ENCODE measurements around the gene THNSL1.

DNA sequence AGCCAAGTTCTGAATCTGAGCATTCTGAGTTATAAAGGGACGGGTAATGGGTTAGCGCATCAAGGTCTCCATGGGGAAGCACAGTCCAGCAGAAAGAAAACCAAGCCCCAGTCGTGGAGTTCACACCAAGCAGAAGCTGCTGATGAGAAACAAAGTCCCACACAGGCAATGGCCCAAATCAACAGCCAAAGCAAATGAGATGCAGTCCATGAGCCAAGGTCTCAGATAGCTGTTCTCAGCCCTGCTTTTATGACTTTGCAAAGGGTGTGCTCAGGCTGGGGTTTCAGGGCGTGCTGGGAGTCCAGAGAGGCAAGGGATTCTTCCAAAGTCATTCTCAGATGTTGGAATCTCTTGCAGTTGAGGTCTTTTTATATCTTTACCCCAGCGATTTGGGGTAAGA is 32.0 kb downstream of the THNSL1 start:
- TF ChIP-seq CTCF (IDR thresholded peaks at IDR 0.05) (no peak), MYC (IDR thresholded peaks at IDR 0.05; ENCODE audit: borderline replicate concordance, low read length) (no peak), CBX8 (IDR thresholded peaks at IDR 0.05) (no peak), RAD21 (conservative IDR thresholded peaks at IDR 0.05 in 1 of 2, IDR thresholded peaks at IDR 0.05 in 1 of 2) (no peak), CHD2 (IDR thresholded peaks at IDR 0.05; ENCODE audit: low read length, partially characterized antibody) (no peak), RARB (CRISPR knock-in tag; IDR thresholded peaks at IDR 0.05) (no peak)
- TF ChIP-seq, protein P1, sequence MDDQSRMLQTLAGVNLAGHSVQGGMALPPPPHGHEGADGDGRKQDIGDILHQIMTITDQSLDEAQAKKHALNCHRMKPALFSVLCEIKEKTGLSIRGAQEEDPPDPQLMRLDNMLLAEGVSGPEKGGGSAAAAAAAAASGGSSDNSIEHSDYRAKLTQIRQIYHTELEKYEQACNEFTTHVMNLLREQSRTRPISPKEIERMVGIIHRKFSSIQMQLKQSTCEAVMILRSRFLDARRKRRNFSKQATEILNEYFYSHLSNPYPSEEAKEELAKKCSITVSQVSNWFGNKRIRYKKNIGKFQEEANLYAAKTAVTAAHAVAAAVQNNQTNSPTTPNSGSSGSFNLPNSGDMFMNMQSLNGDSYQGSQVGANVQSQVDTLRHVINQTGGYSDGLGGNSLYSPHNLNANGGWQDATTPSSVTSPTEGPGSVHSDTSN (IDR thresholded peaks at IDR 0.05): no peak
